ENCODE data around the gene AFF3. TPM values are rescaled to one million over a fixed set of nuclear protein-coding genes. Genes with fewer than 3 reads are reported as not detected.

The AFF3 gene
- total RNA-seq, 1 donor from 2014 or later, result 20.9 TPM

DNA sequence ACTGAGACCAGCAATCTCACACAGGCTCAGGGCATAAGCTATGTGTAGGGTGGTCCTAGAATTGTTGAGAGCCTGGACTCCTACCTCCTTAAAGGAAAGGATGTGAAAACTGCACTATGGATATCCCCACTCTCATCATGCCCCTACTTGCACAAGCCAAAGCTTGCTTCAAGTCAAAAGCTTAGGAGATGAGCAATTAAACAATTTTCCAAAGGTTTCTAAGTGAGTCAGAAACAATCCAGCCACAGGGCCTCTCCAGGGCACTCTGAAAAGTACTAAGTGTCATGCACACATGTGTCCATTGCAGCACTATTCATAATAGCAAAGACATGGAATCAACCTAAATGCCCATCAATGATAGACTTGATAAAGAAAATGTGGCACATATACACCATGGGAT is 215.4 kb downstream of the AFF3 start:
- TF ChIP-seq, protein P1, sequence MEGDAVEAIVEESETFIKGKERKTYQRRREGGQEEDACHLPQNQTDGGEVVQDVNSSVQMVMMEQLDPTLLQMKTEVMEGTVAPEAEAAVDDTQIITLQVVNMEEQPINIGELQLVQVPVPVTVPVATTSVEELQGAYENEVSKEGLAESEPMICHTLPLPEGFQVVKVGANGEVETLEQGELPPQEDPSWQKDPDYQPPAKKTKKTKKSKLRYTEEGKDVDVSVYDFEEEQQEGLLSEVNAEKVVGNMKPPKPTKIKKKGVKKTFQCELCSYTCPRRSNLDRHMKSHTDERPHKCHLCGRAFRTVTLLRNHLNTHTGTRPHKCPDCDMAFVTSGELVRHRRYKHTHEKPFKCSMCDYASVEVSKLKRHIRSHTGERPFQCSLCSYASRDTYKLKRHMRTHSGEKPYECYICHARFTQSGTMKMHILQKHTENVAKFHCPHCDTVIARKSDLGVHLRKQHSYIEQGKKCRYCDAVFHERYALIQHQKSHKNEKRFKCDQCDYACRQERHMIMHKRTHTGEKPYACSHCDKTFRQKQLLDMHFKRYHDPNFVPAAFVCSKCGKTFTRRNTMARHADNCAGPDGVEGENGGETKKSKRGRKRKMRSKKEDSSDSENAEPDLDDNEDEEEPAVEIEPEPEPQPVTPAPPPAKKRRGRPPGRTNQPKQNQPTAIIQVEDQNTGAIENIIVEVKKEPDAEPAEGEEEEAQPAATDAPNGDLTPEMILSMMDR (conservative IDR thresholded peaks at IDR 0.05), result no peak
- H3K9me3 Mint-ChIP-seq, result peaks cover 6% of the 10 kb centered on the region
- H3K36me3 Mint-ChIP-seq (ENCODE audit: low read depth), result peaks cover 9% of the 10 kb centered on the region
- H3K27me3 Mint-ChIP-seq (ENCODE audit: low read depth), result no peaks in the 10 kb centered on the region
- no peak for DNase-seq (ENCODE audit: low read depth, low spot score)
- no peaks in the 10 kb centered on the region for H3K4me1 Mint-ChIP-seq
- no peak overlapping the region for H3K27ac Mint-ChIP-seq (ENCODE audit: unreplicated experiment)
- H3K4me3 Mint-ChIP-seq, result no peak overlapping the region

DNA sequence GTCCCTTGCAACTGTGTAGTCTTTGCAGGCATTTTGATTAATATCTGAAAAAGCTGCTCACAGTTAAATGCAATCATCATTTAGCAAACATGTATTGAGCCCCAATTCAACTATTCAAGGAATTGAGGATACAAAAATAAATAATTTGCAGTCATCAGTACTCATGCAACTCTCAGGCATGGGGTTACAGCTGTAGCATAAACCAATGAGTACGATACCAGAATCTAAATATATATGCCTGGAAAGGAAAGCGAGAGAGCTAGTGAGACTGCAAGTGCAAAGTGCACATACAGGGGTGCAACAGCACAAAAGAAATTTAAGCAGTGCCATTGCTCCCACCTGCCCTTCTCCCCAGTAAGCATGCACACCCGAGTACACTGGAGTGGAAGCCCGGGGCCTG is 216.4 kb downstream of the AFF3 start:
- Mint-ChIP-seq H3K27me3 (ENCODE audit: low read depth) (no peaks in the 10 kb centered on the region), H3K4me3 (no peak overlapping the region), H3K27ac (ENCODE audit: unreplicated experiment) (no peak overlapping the region), H3K4me1 (no peaks in the 10 kb centered on the region), H3K36me3 (ENCODE audit: low read depth) (peaks cover 13% of the 10 kb centered on the region), H3K9me3 (peaks cover 10% of the 10 kb centered on the region)
- DNase-seq (ENCODE audit: low read depth, low spot score), result no peak
- TF ChIP-seq, protein P1 (conservative IDR thresholded peaks at IDR 0.05), result no peak

DNA sequence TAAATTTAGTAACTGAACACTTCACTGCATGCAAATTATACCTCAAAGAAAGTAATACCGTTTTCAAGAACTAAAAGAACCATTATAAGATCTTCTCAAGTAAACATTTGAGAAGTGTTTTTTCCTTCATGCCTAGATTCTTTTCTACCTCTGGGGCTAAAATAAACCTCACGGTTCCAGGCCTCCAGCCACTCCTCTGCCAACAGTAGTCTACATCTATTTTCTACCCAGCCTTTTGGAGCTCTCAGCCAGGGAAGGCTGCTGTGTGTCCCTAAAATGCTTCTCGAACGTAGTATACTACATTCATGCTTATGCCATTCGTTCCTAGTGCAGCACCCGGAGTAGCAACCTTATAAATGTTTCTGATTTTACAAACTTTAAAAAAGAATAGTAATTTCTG is 219.7 kb downstream of the AFF3 start:
- TF ChIP-seq, protein P1 (conservative IDR thresholded peaks at IDR 0.05), result no peak
- H3K4me3 Mint-ChIP-seq, result no peak overlapping the region
- peaks cover 11% of the 10 kb centered on the region for H3K36me3 Mint-ChIP-seq (ENCODE audit: low read depth)
- no peak overlapping the region for H3K27ac Mint-ChIP-seq (ENCODE audit: unreplicated experiment)
- peaks cover 10% of the 10 kb centered on the region for H3K9me3 Mint-ChIP-seq
- no peaks in the 10 kb centered on the region for H3K4me1 Mint-ChIP-seq
- H3K27me3 Mint-ChIP-seq (ENCODE audit: low read depth), result no peaks in the 10 kb centered on the region
- DNase-seq (ENCODE audit: low read depth, low spot score), result no peak

DNA sequence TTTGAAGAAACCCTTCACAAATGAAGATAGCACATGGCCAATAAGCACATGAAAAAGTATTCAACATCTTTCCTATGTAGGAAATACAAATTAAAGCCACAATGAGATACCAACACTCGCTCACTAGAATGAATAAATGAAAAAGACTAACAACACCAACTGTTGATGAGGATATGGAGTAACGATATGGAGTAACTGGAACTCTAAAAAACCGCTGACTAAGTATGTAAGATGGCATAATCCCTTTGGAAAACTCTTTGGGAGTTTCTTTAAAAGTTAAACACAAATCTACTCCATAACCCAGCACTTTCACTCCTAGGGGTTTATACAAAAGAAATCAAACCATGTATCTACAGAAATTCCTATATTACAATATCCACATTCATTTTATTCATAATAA is 220.5 kb downstream of the AFF3 start:
- H3K4me3 Mint-ChIP-seq, result no peak overlapping the region
- TF ChIP-seq, protein P1 (conservative IDR thresholded peaks at IDR 0.05), result no peak
- peaks cover 10% of the 10 kb centered on the region for H3K9me3 Mint-ChIP-seq
- H3K4me1 Mint-ChIP-seq, result no peaks in the 10 kb centered on the region
- no peaks in the 10 kb centered on the region for H3K27me3 Mint-ChIP-seq (ENCODE audit: low read depth)
- no peak overlapping the region for H3K27ac Mint-ChIP-seq (ENCODE audit: unreplicated experiment)
- H3K36me3 Mint-ChIP-seq (ENCODE audit: low read depth), result peaks cover 11% of the 10 kb centered on the region
- DNase-seq (ENCODE audit: low read depth, low spot score), result no peak

DNA sequence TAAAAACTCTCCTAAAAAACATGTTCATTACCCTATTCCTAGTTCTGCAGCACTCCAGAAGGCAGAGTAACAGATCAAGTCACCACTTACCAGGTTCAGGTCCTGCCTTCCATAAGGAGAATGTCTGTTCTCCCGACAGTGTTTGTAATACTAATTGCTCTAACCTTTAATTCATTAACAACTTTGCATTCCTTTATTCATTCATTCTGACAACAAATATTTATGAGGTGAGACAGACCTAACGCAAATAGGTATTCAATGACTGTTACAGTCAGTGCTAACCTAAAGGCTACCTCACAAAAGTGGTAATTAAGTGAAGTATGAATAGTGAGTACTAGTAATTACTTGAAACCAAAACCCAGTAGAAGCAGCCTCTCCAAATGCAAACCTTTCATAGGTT is 224.0 kb downstream of the AFF3 start:
- TF ChIP-seq, protein P1 (conservative IDR thresholded peaks at IDR 0.05), result no peak
- H3K27me3 Mint-ChIP-seq (ENCODE audit: low read depth), result no peaks in the 10 kb centered on the region
- no peak for DNase-seq (ENCODE audit: low read depth, low spot score)
- H3K4me3 Mint-ChIP-seq, result no peak overlapping the region
- H3K9me3 Mint-ChIP-seq, result peaks cover 11% of the 10 kb centered on the region
- peaks cover 11% of the 10 kb centered on the region for H3K36me3 Mint-ChIP-seq (ENCODE audit: low read depth)
- no peak overlapping the region for H3K27ac Mint-ChIP-seq (ENCODE audit: unreplicated experiment)
- no peaks in the 10 kb centered on the region for H3K4me1 Mint-ChIP-seq
